GM18526 (cell line): Measurements from ENCODE around the gene MRPS5.

Experiments used
- POLR2A ChIP-seq: IDR thresholded peaks from 3 replicates; pipeline ENCODE4 v1.6.1; 2011; ENCODE audit not compliant: insufficient read length; ENCODE audit errors: extremely low read depth

MRPS5 gene

GRCh38 chr2:95106081-95106480, 15.5 kb downstream of the MRPS5 start:
- TF ChIP-seq POLR2A = no peak

GRCh38 chr2:95104606-95105005, 17.0 kb downstream of the MRPS5 start:
- TF ChIP-seq POLR2A = no peak

DNA sequence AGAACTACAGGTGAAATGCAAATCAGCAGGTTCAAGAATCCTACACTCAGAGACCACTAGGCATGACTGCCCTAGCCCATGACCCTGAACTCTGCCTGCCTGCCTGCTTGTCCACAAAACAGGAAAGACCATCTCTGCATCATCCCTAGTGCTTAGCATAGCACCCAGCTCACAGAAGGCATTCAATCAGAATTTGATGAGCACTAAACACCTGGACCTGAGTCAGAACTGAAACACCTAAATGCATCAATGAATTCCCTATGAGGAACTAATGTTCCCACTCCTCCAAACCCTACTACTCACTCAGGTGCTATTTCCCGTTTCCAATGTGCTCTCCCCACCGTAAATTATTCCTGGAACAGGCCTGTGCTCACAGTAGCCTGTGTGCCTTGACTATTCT, 21.7 kb downstream of the MRPS5 start:
- TF ChIP-seq POLR2A = no peak

DNA sequence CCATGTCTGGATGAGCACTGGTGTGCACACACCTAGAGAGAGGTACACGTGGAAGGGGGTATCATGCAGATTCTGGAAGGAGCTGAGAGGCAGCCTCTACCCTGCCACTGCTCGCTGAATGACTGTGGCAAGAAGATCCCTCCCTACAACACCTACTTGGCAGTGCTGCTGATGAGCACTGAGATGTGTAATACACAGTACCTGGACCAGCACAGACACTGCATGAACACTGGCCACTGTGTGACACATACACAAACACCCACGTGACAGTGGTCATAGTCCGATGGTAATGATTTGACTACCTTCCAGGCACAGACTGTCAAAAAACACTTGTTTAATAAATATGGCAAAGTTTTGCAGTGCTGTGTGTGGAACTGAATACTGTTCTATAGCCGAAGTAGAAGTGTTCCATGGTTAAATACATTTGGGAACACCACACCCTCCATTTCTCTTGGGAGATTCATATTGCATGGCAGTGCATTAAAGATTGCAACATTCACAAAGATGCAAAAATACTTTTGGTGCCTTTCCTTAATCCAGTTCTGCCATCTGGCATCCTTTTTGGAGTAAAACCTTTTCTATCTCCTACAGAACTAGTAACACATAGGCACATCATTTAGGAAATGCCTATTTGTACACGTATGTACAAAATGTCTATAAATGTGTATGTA, 29.6 kb downstream of the MRPS5 start:
- TF ChIP-seq POLR2A = no peak

DNA sequence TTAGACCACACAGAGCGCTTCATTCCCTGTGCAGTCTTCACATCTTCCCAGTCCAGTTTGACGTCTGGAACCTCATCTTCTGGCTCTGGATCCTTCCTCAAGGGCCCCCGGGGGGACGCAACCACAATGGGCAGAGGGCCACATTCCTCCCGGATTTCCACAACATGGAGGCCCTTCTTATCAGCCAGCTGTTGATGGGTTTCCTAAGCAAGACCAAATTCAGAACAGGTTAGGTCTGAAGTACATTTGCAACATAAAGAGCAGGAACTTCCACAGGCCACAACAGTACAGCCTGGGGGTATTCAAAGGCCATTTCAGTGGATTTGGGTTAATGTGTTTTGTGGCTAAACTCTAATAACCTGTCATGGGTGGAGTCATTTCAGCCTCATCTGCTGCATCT, 34.2 kb downstream of the MRPS5 start:
- no peak for TF ChIP-seq POLR2A

GRCh38 chr2:95086017-95086416, 35.6 kb downstream of the MRPS5 start:
- no peak for TF ChIP-seq POLR2A

DNA sequence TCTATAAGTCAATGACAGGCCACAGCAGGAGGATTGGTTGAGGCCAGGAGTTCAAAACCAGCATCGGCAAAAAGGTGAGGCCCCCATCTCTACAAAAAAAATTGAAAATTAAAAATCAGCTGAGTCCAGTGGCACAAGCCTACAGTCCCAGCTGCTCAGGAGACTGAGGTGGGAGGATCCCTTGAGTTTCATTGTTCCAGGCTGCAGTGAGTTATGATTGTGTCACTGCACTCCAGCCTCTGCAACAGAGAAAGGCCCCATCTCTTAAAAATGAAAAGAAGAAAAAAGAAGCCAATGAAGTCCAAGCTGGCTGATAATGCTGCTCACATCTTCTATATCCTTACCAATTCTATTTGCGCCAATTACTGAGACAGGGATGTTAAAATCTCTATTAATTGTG, 39.1 kb downstream of the MRPS5 start:
- no peak for TF ChIP-seq POLR2A

GRCh38 chr2:95079199-95079683, 42.4 kb downstream of the MRPS5 start:
- no peak for TF ChIP-seq POLR2A

DNA sequence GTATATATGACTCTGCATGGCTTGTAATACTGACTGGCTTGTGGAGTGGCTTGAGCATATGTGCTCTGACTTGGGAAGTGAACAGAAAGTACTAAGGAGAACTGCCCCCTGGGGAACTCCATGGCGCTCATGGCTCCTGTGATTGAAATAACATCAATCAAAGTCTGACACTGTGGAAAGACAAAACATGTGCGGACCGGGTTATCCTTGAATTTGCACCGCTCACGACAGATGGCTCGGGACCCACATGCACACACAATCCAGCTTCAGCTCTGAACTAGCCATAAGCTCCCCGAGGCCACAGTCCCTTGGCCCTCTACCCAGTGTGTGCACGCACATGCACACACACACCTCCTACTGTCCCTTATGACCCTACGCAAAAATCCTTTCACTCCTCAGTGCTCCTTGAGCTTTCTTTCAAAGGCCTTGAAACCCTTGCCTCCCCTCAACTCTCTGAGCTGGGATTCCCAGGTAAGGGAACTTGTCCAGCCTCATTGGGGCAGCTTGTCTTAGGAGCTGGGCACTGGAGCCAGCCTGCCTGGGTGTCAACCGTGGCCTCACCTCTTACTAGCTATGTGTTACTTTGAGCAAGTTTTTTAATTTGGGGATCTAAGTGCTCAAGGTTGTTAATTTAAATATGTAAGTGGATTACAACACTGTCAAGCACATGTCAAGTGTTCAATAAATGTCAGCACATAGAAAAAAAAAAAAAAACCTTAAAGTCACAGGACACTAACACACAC, 43.6 kb downstream of the MRPS5 start:
- no peak for TF ChIP-seq POLR2A

GRCh38 chr2:95077530-95077825, 44.1 kb downstream of the MRPS5 start:
- no peak for TF ChIP-seq POLR2A

DNA sequence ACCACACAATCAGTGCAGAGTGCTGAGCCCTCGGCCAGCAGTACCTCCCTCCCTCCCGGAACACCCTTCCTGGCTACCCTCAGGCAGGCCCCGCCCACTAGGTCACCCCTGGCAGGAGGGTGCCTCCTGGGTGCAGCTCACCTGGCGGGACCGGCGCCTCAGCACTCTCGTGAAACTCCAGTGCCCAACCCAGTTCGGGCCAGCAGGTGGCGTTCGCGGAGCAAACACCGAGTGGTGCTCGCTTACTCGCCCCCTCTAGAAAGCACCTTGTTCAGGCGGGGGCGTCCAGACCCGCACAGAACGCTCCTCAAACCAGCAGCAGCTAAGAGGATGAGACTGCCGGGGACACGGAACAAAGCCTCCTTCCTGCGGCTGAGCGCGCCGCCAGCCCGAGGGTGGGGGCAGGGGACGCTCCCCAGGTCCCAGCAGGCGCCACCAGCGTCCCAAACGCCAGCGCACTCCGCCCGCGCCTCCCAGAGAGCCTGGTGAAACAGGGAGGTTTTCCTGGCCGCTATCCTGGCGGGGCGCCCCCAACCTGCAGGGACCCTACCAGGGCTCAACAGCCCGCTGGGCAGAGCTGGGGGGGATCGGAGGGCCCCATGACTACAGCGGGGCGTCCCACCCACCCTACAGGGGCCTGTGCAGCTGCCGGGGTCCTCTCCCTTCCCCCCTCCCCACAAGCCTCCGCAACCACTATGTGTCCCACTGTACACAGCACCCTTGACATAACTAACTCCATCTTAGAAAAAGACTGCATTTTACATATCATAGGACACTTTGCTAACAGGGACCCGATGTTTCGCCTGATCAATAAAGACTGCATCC, 44.7 kb downstream of the MRPS5 start:
- no peak for TF ChIP-seq POLR2A

DNA sequence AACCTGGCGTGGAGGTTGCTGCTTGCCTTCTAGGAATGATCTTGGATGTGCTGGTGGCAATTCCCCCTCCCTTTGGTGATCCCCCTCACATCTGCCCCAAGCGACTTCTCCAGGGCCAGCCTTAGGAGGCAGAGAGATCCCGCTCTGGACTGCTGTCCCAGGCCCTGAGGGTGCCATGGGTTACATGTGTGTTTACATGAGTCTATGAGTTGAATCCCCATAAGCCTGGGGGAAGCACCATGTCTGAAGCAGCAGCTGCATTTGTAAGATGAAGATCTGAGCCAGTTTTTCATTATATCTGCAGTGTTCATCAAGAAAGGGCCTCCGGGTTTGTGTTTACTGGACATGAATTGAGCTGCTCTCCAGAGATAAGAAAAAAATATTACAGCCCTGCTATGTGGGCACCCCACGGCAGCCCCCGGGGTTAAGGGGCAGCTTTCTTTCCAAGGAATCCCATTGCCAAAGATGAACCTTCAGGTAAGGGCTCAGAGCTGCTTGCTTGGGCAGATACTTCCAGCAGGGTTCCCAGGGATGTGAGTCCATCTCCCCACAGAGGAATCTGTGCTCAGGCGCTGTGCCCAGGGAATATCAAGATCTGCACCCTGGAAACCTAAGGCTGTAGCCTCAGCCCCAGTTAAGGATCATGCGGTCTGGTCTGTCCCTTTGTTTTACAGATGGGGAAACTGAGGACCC, 46.0 kb downstream of the MRPS5 start:
- TF ChIP-seq POLR2A = no peak

DNA sequence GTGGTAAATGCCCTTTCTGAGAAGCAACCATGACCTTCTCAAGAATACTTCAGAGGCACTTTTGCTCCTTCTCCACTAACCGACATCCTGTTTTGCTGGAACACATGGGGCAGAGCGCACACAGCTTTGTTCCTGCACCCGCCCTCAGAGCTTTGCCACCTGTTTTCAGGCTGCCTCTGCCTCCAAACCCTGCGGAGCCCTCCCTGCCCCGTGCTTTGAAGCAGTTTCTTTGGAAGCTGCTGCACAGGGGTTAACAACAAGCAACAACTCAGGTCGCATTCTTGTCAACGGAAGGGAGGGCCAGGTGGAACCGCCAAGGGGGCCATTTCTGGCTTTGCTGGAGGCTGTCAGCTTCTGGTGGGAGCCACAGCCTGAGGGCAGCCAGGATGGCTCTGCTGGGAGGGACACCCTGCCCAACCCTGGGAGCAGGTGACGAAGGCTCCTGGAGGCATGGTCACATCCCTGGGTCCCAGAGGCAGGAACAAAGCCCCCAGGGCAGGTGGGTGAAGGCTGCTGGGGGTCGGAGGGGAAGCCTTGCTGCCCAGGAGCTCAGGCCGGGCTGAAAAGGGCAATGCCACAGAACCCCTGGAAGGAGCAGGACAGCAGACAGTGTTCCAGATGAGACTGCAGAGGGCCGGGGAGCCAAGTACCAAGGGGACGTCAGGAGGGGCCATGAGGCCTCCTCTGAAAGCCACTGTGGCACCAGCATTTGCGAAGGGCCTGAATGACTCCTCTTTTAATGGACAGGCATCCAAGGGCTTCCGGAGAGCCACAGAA, 46.8 kb downstream of the MRPS5 start:
- no peak for TF ChIP-seq POLR2A

- no peak for TF ChIP-seq POLR2A
Observed at GRCh38 chr2:95073856-95074662, 47.5 kb downstream of the MRPS5 start.
